K562 (cell line): ENCODE data around the gene TXNRD2. TPM values are rescaled to one million over a fixed set of nuclear protein-coding genes. Genes with fewer than 3 reads are reported as not detected.

Experiments used
- BCOR ChIP-seq: fragments of 450-650 bp; IDR thresholded peaks from 2 replicates; pipeline ENCODE4 v1.6.1; 2016
- CXXC5 ChIP-seq: fragments of 250-450 bp; sonication (Bioruptor Pico); IDR thresholded peaks from 2 replicates; pipeline ENCODE4 v1.8.0; 2022; ENCODE audit warnings: inconsistent platforms, mild to moderate bottlenecking, moderate library complexity
- DMBX1 ChIP-seq: fragments of 250-450 bp; sonication (Bioruptor Pico); IDR thresholded peaks from 2 replicates; pipeline ENCODE4 v1.8.0; 2022; ENCODE audit warnings: inconsistent platforms, mild to moderate bottlenecking, moderate library complexity, borderline replicate concordance
- MCM7 ChIP-seq, 2 experiments: fragments of 450-650 bp; IDR thresholded peaks; 2 replicates each; pipeline ENCODE4 v1.6.1; 2016 to 2018
- MEF2A ChIP-seq: IDR thresholded peaks from 2 replicates; pipeline ENCODE4 v1.6.1; 2011; ENCODE audit warnings: low read depth, mild to moderate bottlenecking, low read length, moderate library complexity; ENCODE audit not compliant: control insufficient read depth
- MTA2 ChIP-seq: fragments of 450-650 bp; IDR thresholded peaks from 2 replicates; pipeline ENCODE4 v1.6.1; 2016; ENCODE audit warnings: low read depth
- PML ChIP-seq: IDR thresholded peaks from 2 replicates; pipeline ENCODE4 v1.6.1; 2012; ENCODE audit warnings: low read length, inconsistent platforms
- POLR2G ChIP-seq: fragments of 200-400 bp; formaldehyde crosslinking; IDR thresholded peaks from 2 replicates; pipeline ENCODE4 v1.6.1; 2017; ENCODE audit warnings: low read depth, mild to moderate bottlenecking, antibody characterized with exemption, low read length, moderate library complexity
- RBM15 ChIP-seq: fragments of 200-400 bp; formaldehyde crosslinking; IDR thresholded peaks from 2 replicates; pipeline ENCODE4 v1.6.1; 2018; ENCODE audit warnings: mild to moderate bottlenecking, low read length, moderate library complexity; ENCODE audit not compliant: insufficient read depth
- SMARCC2 ChIP-seq: fragments of 450-650 bp; IDR thresholded peaks from 2 replicates; pipeline ENCODE4 v1.6.1; 2017; ENCODE audit warnings: antibody characterized with exemption, moderate library complexity, mild to moderate bottlenecking, low read depth
- SMC3 ChIP-seq: conservative IDR thresholded peaks from 2 replicates; pipeline ENCODE4 v1.6.1; 2011; ENCODE audit warnings: low read depth, low read length, improper control_type of control experiment; ENCODE audit not compliant: insufficient read depth
- TAL1 ChIP-seq: fragments of 450-650 bp; IDR thresholded peaks from 2 replicates; pipeline ENCODE4 v1.6.1; 2016; ENCODE audit warnings: mild to moderate bottlenecking
- TCFL5 ChIP-seq: fragments of 250-450 bp; sonication (Bioruptor Pico); conservative IDR thresholded peaks from 2 replicates; pipeline ENCODE4 v1.6.1; 2021; ENCODE audit warnings: mild to moderate bottlenecking, moderate library complexity, matching md5 sums
- YBX1 ChIP-seq: fragments of 450-650 bp; IDR thresholded peaks from 2 replicates; pipeline ENCODE4 v1.7.1; 2016; ENCODE audit warnings: mild to moderate bottlenecking
- ZNF384 ChIP-seq: IDR thresholded peaks from 2 replicates; pipeline ENCODE4 v1.6.1; 2012; ENCODE audit warnings: low read depth, low read length, improper control_type of control experiment
- ZNF561 ChIP-seq: fragments of 450-650 bp; formaldehyde crosslinking; conservative IDR thresholded peaks from 2 replicates; pipeline ENCODE4 v1.4.0; 2020; ENCODE audit warnings: mild to moderate bottlenecking, moderate library complexity
- ZNF668 ChIP-seq: fragments of 250-450 bp; sonication (Bioruptor Pico); IDR thresholded peaks from 2 replicates; pipeline ENCODE4 v1.8.0; 2022; ENCODE audit warnings: mild to moderate bottlenecking, inconsistent platforms
- ZNF764 ChIP-seq: fragments of 250-450 bp; sonication (Bioruptor Pico); IDR thresholded peaks from 2 replicates; pipeline ENCODE4 v1.4.0; 2020; ENCODE audit warnings: low read depth, mild to moderate bottlenecking, moderate library complexity
- ZSCAN29 ChIP-seq: fragments of 450-650 bp; IDR thresholded peaks from 2 replicates; pipeline ENCODE4 v1.6.1; 2017
- polyA plus RNA-seq, 8 experiments: library from polyadenylated mRNA; depleted of rRNA in 4 of 8; stranded (reverse) in 5 of 8; unstranded in 3 of 8; fragments of >200 nt; fragmentation: Nextera tagmentation in 2 of 8; fragmentation: Illumina TruSeq in 1 of 8; extraction: Ambion mirVana in 2 of 8; extraction: Trizol in 1 of 8; gene quantifications; 2 replicates each; pipeline versions ENCODE4 v1.2.1 to v1.2.3, GENCODE V29; 2011 to 2014; ENCODE audit warnings: inconsistent platforms in 1 of 8, missing spikeins in 1 of 8
- total RNA-seq, 7 experiments: library from RNA; depleted of rRNA in 6 of 7; stranded (reverse); fragments of >200 nt in 6 of 7; fragmentation: Illumina TruSeq in 2 of 7; extraction: Trizol in 2 of 7; gene quantifications; 2 replicates each; pipeline versions ENCODE4 v1.2.1 to v1.2.3, GENCODE V29; 2011 to 2021; ENCODE audit warnings: low replicate concordance in 1 of 7
- TF ChIP-seq, protein P1 (sequence below): sonication (generic); formaldehyde crosslinking; IDR thresholded peaks from 2 replicates; pipeline ENCODE4 v1.8.0; 2022; ENCODE audit warnings: missing genetic modification reagents, mild to moderate bottlenecking, borderline replicate concordance
- TF ChIP-seq, protein P2 (sequence below): fragments of 450-650 bp; formaldehyde crosslinking; conservative IDR thresholded peaks from 2 replicates; pipeline ENCODE4 v1.4.0; 2022; ENCODE audit warnings: mild to moderate bottlenecking, missing genetic modification characterization
- TF ChIP-seq, protein P3 (sequence below): fragments of 200-800 bp; sonication (Bioruptor generic); IDR thresholded peaks from 2 replicates; pipeline ENCODE4 v1.6.1; 2017; ENCODE audit warnings: missing genetic modification characterization, missing compliant biosample characterization
- TF ChIP-seq, protein P4 (sequence below): IDR thresholded peaks from 2 replicates; pipeline ENCODE4 v1.6.1; 2016; ENCODE audit warnings: missing genetic modification characterization, missing compliant biosample characterization

Gene TXNRD2
- total and polyA plus RNA-seq, 9 of the 15 experiments (the other 6 are each of a cell fraction or from before 2014, with no cell fraction given), result 3.3 to 80.2 (median 49.4) TPM

DNA sequence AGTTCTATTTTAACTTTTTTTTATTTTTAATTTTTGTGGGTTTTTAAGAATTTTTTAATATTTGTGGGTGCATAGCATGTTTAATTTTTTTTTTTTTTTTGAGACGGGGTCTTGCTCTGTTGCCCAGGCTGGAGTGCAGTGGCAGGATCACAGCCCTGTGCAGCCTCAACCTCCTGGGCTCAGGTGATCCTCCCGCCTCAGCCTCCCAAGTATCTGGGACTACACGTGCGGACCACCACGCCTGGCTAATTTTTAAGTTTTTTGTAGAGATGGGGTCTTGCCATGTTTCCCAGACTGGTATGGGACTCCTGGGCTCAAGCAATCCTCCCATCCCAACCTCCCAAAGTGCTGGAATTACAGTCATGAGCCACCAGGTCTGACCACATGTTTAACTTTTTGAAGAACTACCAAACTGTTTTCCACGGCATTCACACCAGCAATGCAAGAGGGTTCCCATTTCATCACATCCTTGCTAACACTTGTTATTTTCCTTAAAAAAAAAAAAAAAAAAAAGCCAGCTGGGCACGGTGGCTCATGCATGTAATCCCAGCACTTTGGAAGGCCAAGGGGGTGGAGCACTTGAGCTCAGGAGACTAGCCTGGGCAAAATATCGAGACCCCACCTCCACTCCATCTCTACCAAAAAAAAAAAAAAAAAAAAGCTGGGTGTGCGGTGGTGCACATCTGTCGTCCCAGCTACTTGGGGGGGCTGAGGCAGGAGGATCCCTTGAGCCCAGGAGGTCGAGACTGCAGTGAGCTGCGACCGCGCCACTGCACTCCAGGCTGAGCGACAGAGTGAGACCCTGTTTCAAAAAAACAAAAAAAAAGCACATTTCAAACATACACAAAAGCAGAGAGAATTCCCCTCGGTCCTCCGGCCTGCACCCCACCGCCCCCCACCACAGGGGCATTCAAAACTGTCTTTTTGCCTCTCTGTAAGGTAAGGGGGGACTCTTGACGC is 16.7 kb upstream of the TXNRD2 start (continued):
- TF ChIP-seq, protein P1, sequence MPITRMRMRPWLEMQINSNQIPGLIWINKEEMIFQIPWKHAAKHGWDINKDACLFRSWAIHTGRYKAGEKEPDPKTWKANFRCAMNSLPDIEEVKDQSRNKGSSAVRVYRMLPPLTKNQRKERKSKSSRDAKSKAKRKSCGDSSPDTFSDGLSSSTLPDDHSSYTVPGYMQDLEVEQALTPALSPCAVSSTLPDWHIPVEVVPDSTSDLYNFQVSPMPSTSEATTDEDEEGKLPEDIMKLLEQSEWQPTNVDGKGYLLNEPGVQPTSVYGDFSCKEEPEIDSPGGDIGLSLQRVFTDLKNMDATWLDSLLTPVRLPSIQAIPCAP, result no peak
- TF ChIP-seq SMC3 (no peak), CXXC5 (CRISPR knock-in tag) (no peak), MEF2A (peak; percentile 10; the same call in 1 of the 2 replicates), DMBX1 (CRISPR knock-in tag) (0 out of 2 replicates have a peak, but pooled peaks have one; percentile 26), YBX1 (0 out of 2 replicates have a peak, but pooled peaks have one; percentile 18), ZNF668 (CRISPR knock-in tag) (0 out of 2 replicates have a peak, but pooled peaks have one; percentile 15), ZNF384 (peak; percentile 56; the same call in 1 of the 2 replicates), RBM15 (no peak), TAL1 (no peak), PML (no peak), TCFL5 (CRISPR knock-in tag) (no peak), ZNF561 (no peak), BCOR (0 out of 2 replicates have a peak, but pooled peaks have one; percentile 36), POLR2G (no peak), MCM7 (IDR thresholded peaks at IDR 0.05) (no peak), ZSCAN29 (0 out of 2 replicates have a peak, but pooled peaks have one; percentile 36), ZNF764 (peak; percentile 10; the same call in 1 of the 2 replicates), MTA2 (peak; percentile 17; the same call in 1 of the 2 replicates), SMARCC2 (no peak)
- TF ChIP-seq, protein P2, sequence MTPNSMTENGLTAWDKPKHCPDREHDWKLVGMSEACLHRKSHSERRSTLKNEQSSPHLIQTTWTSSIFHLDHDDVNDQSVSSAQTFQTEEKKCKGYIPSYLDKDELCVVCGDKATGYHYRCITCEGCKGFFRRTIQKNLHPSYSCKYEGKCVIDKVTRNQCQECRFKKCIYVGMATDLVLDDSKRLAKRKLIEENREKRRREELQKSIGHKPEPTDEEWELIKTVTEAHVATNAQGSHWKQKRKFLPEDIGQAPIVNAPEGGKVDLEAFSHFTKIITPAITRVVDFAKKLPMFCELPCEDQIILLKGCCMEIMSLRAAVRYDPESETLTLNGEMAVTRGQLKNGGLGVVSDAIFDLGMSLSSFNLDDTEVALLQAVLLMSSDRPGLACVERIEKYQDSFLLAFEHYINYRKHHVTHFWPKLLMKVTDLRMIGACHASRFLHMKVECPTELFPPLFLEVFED (CRISPR knock-in tag), result 0 out of 2 replicates have a peak, but pooled peaks have one; percentile 76
- TF ChIP-seq, protein P3, sequence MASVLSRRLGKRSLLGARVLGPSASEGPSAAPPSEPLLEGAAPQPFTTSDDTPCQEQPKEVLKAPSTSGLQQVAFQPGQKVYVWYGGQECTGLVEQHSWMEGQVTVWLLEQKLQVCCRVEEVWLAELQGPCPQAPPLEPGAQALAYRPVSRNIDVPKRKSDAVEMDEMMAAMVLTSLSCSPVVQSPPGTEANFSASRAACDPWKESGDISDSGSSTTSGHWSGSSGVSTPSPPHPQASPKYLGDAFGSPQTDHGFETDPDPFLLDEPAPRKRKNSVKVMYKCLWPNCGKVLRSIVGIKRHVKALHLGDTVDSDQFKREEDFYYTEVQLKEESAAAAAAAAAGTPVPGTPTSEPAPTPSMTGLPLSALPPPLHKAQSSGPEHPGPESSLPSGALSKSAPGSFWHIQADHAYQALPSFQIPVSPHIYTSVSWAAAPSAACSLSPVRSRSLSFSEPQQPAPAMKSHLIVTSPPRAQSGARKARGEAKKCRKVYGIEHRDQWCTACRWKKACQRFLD (CRISPR knock-in tag), result peak; percentile 35; the same call in 1 of the 2 replicates
- TF ChIP-seq, protein P4, sequence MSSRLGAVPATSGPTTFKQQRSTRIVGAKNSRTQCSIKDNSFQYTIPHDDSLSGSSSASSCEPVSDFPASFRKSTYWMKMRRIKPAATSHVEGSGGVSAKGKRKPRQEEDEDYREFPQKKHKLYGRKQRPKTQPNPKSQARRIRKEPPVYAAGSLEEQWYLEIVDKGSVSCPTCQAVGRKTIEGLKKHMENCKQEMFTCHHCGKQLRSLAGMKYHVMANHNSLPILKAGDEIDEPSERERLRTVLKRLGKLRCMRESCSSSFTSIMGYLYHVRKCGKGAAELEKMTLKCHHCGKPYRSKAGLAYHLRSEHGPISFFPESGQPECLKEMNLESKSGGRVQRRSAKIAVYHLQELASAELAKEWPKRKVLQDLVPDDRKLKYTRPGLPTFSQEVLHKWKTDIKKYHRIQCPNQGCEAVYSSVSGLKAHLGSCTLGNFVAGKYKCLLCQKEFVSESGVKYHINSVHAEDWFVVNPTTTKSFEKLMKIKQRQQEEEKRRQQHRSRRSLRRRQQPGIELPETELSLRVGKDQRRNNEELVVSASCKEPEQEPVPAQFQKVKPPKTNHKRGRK (tag), result no peak
